Measurements from ENCODE around the gene PPP1R9A.

PPP1R9A gene

DNA sequence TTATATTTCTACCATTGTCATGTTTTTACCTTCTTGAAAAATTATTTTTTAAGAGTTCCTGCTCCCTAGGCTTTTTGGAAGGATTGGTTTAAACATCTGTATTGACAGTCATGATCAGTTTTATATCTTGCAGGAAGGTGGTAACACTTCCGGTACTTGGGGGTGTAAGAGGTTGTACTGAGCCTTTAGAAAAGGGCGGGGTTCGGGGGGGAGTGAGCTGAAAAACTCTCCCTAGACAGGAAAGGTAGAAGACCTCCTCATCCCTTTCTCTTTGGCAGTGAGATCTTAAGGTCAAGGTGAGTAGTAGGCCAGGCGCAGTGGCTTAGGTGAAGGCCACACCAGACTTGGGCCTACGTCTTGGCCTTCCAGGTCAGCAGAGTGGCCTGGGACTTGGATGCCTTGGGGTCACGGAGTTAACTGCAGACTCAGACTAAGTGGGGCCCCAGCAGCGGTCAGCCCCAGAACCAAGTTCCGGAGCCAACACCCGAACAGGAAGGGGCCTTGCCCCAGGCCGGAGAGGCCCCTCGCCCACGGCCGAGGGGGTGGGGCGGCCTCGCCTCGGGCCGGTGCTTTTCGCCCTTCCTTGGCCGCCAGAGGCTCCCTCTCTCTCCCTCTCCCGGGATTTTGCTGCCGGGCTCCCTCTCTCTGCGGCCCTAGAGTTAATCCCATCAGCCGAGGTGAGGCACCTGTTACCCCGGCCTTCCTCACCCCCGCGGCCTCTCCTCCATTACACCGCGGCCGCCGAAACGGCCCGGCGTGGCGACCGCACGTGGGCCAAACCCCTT is at the start of gene PPP1R9A:
Gene PPP1R9A (plus strand): TSS at position 569 of the 785 bp plus-strand sequence. CDS start 2,520 bp downstream, outside the sequence.
- peak; percentile 11 for DNase-seq

DNA sequence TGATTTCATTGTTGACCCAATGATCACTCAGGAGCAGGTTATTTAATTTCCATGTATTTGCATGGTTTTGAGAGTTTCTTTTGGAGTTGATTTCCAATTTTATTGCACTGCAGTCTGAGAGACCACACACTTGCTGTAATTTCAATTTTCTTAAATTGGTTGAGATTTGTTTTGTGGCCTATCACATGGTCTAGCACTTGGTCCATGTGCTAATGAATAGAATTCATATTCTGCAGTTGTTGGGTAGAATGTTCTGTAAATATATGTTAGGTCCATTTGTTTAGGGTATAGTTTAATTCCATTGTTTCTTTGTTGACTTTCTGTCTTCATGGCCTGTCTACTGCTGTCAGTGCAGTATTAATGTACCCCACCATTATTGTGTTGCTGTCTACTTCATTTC is 36.3 kb upstream of the PPP1R9A start:
- no peak for DNase-seq

DNA sequence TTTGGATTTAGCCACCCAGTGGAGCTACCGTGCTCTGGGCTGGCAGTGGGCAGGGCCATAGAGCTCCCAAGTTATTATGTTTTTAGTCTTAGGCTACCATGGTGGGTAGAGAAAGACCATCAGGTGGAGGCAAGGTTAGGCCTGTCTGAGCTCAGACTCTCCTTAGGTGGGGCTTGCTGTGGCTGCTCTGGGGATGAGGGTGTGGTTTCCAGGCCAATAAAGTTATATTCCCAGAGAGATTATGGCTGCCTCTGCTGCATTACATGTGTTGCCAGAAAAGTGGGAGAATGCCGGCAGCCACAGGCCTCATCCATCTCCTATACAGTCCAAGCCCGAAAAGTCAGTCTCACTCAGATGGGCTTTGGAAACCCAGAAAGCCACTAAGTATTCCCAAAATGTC is 34.2 kb upstream of the PPP1R9A start:
- DNase-seq, result no peak

DNA sequence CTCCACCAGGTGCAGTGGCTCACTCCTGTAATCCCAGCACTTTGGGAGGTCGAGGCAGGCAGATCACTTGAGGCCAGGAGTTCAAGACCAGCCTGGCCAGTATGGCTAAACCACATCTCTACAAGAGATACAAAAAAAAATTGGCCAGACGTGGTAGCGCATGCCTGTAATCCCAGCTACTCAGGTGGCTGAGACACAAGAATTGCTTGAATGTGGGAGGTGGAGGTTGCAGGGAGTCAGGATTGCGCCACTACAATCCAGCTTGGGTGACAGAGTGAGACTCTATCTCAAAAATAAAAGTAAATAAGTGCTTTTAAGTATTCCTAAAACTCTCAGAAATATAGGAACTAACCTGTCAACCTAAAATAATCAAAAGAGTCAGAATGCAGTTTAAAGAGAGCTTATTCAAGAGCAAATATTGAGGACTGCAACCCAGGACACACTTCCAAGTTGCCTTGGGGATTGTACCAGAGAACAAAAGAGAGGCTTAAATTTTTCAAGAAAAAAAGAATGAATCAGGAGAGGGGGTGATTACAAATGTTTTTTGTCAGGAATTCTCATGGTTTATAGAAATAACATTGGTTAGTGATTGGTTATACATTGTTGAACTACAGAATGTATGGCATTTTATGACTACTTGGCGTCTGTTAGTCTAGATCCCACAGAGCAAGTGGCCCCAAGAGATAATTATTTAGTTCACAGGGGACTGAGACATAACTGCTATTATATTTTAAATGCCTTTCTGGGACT is 33.2 kb upstream of the PPP1R9A start:
- no peak for DNase-seq

DNA sequence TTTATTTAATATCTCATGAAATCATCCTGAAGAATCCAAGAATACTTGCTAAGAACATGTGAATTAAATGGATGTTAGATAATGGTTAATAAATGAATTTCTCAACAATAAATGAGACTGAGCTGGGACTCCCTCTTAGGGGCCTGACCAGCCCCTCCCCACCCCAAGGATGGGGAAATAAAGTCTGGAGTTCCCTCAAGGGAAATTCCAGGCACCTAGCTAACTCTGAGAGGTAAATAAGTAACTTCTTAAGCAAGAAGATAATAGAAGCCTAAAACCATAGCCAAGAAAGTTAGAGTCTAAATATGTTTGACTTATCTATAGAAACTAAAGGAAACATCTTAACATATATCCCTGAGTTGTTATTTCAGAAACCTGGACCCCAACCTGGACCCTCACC is 32.2 kb upstream of the PPP1R9A start:
- DNase-seq, result no peak

DNA sequence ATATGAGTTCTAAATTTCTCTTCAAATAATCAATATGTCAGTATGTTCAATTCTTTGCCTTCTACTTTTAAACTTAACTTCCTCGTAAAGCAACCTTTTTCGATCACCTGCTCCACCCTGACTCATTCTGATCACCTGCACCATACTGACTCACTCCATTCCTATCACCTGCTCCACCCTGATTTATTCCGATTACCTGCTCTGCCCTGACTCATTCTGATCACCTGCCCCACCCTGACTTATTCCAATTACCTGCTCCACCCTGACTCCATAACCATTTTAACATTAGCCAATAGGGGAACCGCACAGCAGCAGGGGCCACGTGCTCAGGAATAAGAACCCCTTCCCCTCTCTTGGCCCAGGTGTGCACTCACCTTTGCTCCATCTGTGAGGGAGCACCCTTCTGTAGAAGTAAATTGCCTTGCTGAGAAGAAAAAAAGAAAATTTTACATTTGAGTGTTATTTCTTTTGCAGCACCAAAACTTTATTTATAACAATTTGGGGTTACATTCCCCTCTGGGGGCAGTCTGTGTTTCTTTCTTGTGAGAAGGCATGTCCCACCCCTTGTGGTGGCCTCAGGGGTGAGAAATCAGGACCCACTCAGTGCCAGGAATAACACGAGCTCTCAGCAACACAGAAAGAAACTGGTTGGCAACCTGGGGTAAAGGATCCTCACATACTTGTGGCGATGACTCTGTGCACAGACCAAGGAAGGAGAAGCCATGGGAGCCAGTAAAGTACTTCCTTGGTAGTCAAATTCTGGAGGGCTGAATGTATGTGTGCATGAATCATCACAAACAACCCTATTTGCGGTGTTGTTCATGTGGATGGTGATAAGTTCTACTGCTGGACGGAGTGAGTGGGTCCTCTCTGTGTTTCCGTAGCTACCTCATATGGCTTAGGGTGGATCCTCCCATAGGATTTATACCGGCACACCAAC is 29.4 kb upstream of the PPP1R9A start:
- DNase-seq, result no peak

DNA sequence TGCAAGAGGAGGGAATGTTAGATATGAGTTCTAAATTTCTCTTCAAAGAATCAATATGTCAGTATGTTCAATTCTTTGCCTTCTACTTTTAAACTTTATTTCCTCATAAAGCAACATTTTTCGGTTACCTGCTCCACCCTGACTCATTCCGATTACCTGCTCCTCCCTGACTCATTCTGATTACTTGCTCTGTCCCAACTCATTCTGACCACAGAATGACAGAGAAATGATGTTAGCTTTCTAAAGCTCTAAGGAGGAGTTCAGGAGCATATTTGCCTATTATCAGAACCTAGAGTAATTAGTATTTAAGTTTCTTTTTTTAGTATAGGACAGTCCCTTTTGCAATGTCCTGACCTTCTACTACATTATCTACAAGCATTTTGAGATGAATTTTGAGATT is 24.5 kb upstream of the PPP1R9A start:
- DNase-seq, result no peak

DNA sequence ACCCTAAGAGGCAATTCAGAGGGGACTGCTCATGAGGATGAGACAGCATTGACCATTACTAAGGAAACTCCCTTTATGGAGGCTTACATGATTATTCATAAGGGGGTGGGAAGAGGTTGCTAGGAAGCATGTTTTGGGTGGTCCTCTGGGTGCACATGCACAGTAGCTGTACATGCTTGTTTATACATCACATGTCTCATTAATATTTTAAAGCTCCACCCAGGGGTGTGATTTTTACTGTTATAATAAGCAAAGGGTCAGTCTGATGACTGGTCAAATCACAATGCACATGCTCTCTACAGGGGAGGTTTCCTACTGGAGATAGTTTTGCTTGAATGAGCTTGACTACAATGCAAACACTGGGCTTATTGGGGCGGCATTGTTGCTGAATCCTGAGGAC is 23.8 kb upstream of the PPP1R9A start:
- no peak for DNase-seq

DNA sequence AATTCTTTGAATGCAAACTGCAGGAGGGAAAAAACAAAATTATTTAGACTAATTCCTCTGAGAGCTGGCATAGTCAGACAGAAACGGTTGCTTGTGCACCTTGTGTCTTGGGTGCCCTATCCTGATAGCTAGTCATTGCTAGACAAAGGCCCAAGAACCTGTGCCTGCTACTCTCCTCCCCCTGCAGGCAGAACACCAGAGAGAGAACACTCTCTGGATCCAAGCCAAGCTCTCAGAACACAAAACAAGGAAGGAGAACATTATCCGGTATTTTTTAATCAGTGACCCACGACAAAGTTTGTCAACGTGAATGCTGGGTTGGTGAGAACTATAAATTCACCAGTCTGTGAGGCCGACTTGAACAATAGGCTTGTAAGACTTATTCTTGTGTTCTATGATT is 18.8 kb upstream of the PPP1R9A start:
- DNase-seq, result no peak

DNA sequence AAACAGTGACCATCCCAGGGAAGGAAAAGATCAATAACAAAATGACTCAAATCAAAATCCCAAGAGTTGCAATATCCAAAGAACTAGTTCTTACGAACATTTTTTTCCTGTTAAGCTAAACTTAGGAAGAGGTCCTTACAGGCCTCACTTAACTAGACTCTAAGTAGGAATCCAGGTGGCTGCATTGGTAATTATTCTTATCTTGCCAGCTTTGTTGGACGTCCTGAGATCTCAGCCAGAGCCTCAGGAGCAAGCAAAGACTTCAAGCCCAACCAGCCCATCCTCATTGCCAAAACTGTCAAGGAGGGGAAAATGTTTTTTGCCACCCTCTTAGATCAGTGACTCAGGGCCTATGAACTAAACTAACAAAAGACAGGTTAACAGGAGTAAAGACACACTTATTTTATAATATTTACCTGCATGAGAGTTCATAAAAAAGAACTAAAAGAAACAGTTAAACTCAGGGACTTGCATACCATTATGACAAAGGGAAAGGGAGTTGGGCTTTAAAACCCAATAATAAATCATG is 18.3 kb upstream of the PPP1R9A start:
- no peak for DNase-seq

DNA sequence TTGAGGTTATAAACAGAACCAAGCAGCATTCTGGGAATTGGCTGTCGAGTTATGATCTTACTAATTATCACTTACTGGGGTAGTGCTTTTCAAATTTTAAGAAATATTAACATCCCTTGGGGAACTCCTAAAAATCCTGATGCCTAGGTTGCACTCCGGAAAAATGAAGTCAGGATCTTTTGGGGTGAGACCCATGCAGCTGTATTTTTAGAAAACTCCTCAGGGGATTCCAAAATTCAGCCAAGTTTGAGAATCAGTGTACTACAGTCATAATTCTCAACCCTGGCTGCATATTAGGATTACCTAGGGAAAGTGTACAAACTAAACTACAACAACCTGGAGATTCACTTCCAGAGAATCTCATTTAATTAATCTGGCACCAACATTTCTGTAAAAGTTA is 17.2 kb upstream of the PPP1R9A start:
- no peak for DNase-seq

DNA sequence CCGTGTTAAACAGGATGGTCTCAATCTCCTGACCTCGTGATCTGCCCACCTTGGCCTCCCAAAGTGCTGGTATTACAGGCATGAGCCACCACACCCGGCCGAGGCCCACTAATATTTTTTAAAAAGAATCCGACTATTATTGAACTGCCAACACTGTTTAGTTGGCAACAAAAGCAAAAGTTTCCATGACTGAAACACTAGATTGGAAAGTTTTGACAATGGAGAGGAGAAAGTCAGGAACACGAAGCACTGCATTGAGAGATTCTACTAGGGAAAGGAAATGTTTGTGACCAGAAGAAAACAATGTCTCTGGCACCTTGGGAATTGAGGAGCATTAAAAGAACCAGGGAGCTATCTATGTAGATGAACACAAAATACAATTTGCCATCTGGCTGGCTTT is 13.7 kb upstream of the PPP1R9A start:
- DNase-seq, result no peak

DNA sequence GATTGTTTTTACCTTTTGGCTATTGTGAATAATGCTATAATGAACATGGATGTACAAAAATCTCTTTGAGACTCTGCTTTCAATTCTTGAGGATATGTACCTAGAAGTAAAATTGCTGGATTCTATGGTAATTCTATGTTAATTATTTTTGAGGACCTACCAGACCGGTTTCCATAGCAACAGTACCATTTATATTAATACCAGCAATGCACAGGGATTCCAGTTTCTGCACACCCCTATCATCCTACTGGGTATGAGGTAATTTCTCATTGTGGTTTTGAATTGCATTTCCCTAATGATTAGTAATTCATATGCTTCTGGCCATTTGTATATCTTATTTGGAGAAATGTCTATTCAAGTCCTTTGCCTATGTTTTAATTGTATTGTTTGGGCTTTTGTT is 9.9 kb upstream of the PPP1R9A start:
- DNase-seq, result no peak

DNA sequence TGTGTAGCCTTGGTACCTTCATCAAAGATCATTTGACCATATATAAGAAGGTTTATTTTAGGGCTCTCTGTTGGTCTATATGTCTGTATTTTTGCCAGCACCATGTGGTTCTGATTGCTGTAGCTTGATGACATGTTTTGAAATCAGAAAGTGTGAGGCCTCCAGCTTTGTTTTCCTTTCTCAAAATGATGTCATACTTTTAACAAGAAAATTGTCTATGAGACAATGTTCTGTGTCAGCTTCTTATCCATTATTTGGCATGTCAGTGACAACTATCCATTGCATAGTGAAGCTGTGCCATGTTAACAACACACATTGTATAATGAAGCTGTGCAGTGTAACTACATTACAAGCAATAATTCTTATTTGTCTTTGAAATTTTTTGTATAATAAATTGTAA is 9.1 kb upstream of the PPP1R9A start:
- DNase-seq, result no peak

DNA sequence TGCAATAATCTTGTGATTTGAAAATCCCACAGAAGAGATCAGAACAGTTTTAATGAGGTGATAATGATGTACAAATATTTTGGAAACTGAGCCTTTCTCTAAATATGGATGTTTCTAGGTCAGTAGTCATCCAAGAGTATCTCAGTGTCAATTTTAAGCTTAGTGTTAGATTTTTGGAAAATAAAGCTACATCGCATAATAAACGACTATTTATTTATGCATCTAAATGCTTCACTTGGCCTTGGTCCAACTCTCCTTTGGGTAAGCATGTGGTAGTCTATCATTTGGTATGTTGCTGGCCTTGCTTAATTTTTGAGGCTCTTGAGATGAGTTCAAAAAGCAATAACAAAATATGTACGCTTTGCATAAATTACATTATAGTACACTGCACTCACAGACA is 5.4 kb upstream of the PPP1R9A start:
- no peak for DNase-seq

DNA sequence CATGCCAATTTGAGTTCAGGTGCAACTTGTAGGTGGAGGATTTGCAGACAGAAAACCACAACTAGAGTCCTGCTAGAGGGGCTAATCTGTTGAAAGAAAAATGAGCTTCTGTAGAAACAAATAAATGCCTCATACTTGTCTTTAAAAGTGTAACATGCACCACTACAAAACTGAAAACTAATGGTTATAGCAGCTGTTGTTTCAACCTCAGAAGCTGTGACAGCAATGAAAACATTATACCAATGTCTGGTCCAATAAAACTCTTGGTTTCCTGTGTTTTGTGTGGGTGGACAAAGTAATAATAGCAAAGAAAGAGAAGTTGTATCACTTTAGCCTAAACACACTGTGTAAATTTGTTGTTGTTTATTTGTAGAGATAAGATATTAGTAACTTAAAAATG is 3.4 kb upstream of the PPP1R9A start:
- DNase-seq, result no peak

DNA sequence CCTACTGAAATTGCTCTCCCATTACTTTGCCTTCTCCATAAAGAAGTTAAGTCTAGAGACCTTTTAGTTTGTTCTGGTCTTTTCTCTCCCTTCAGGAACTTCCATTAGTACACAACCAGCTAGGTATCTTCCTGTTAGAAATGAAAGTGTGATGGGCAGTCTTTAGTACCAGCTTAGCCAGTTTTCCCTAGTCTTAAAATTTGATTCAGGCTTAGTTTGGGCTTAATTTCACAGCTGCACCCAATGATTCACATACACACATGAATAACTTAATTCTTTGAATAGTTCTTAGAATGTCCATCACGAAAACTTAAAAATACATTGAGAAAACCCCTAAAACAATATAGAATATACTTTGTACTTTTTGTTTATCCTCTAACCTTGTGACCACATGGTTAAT is 2.4 kb upstream of the PPP1R9A start:
- no peak for DNase-seq

DNA sequence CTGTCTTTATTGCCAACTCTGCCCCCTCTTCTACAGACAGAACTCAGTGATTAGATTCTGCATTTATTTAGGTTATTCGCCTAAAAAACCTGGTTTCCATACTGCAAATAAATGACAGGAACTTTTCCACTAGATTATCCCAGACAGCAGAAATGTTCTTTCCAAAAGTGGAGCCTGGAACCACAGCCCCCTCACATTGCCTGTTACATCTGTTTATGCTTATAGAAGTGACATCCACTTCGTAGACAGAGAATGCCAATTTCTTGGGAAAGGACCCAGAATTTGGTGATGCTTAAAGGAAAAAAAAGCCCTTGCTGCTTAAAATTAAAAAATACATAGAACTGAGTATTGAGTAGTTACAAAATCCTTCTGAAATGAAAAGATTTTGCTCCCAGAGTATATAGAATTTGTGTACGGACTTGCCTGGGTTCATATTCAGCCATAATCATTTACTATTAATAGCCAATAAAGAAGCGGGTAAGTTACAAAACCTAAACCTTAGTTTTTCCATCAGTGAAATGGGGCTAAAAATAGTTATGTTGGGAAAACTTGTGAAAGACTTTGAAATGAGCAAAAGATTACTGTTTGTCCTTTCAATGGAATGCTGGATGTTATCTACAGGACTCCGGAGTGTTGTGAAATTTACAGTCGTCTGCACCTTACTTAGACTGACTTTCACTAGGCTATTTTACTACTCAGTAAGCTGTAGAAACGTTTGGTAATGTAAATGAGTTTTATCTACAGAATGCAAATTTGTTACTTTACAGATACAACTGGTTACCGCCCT is 1.1 kb upstream of the PPP1R9A start:
- no peak for DNase-seq

DNA sequence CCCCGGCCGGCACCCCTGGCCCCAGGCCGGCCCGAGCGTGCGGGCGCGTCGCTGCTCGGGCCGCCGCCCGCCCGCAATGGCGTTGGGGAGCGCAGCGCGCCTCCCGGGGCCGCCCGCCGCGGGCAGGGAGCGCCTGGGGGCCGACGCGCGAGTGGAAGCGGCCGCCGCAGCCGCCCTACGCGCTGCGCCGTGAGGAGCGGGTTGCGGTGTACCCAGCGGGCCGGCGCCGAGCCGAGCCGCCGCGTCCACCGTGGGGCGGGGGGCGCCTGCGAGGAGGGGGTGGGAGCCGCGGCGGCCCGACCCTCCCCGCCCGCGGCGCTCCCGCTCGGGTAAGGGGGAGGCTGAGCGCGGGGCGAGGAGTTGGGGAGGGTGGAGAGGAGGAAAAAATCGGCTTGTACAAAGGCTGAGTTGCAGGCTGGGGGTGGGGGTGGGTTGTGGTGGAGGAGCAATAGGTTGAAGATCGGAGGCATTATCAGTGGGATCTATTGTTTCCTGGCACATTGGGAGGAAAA is 473 bp downstream of the PPP1R9A start:
- DNase-seq, result no peak

DNA sequence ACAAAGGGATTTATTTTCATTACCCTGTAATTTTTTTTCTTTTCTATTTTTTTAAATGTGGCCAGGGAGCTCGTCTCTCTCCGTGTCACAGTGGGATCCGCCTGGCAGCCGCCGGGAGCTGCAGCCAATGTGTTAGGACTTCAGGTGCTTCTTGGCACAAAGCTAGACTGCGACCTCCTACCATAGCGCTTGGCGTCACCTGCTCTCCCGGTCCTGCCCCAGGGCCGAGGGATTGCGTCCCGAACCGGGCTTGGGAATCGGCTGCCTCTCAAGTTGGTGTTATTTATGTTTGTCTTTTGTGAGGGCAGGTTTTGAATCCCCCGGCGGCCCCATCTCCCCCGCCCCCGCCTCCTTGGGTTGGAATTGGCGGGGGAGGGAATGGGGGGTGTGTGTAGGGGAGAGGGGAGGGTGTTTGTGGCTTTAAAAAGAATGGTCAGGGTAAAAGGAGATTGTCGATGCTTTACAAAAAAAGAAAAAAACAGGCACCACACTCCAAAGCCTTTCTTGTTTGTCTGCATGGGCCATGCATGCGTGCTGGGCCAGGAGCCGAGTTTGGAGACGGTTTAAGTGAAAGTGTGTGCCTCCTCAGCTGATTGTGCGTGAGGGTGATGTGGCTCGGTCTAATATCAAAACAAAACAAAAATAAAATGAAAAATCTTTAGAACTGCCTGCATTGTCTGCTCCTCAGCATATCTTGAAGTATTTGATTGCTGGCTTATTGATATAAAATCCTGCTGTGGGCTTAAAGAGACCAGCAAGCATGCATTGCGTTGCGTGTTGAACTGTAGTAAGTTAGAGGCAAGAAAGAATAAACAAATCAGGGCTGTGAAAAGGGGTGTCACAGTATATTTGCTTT is 1.2 kb downstream of the PPP1R9A start:
- no peak for DNase-seq

DNA sequence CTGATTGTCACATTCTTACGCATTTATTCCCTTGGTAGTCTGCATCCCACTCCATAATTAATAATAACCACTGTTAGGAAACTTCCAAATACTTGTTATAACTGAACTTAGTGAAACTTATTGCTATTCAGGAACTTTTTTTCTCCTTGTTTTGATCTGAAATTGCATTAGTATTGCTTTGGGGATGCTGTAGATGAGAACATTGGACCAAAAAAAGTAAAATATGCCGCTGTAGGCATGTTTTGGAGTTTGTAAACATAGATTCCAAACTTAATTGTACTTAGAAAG is 1.7 kb downstream of the PPP1R9A start:
- DNase-seq, result no peak

Measured in fibroblast of skin of right quadriceps (primary cell).